ENCODE data around the gene SLC66A1. TPM values are rescaled to one million over a fixed set of nuclear protein-coding genes. Genes with fewer than 3 reads are reported as not detected.
A peak's percentile ranks its signal among the peaks of the same experiment; 100 is the strongest.
"Not testable (repeated sequence)": the region's sequence is repeated elsewhere in the genome, so short reads cannot be mapped to it uniquely, and the experiment has no call there.

The SLC66A1 gene
- total and polyA plus RNA-seq, 9 of the 15 experiments (the other 6 are each of a cell fraction or from before 2014, with no cell fraction given), result 1.2 to 40.8 (median 18.6) TPM

DNA sequence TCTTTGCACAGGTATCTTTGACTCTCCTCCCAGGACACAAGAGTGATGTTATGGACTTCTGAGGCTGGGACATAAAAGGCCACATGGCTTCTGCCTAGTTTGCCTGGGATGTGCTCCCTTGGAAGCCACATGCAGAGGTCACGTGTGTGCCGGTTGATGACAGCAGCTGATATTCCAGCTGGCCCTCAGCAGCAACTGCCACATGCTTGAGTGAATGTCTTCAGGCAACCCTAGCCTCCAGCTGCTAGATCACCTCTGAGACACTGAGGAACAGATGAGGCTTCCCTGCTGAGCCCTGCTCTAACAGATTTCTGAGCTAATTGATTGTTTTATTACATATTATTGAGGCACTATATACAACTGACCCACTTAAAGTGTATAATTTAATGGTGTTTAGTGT lies 11.9 kb upstream of the SLC66A1 start (continued):
- TF ChIP-seq, protein P1, sequence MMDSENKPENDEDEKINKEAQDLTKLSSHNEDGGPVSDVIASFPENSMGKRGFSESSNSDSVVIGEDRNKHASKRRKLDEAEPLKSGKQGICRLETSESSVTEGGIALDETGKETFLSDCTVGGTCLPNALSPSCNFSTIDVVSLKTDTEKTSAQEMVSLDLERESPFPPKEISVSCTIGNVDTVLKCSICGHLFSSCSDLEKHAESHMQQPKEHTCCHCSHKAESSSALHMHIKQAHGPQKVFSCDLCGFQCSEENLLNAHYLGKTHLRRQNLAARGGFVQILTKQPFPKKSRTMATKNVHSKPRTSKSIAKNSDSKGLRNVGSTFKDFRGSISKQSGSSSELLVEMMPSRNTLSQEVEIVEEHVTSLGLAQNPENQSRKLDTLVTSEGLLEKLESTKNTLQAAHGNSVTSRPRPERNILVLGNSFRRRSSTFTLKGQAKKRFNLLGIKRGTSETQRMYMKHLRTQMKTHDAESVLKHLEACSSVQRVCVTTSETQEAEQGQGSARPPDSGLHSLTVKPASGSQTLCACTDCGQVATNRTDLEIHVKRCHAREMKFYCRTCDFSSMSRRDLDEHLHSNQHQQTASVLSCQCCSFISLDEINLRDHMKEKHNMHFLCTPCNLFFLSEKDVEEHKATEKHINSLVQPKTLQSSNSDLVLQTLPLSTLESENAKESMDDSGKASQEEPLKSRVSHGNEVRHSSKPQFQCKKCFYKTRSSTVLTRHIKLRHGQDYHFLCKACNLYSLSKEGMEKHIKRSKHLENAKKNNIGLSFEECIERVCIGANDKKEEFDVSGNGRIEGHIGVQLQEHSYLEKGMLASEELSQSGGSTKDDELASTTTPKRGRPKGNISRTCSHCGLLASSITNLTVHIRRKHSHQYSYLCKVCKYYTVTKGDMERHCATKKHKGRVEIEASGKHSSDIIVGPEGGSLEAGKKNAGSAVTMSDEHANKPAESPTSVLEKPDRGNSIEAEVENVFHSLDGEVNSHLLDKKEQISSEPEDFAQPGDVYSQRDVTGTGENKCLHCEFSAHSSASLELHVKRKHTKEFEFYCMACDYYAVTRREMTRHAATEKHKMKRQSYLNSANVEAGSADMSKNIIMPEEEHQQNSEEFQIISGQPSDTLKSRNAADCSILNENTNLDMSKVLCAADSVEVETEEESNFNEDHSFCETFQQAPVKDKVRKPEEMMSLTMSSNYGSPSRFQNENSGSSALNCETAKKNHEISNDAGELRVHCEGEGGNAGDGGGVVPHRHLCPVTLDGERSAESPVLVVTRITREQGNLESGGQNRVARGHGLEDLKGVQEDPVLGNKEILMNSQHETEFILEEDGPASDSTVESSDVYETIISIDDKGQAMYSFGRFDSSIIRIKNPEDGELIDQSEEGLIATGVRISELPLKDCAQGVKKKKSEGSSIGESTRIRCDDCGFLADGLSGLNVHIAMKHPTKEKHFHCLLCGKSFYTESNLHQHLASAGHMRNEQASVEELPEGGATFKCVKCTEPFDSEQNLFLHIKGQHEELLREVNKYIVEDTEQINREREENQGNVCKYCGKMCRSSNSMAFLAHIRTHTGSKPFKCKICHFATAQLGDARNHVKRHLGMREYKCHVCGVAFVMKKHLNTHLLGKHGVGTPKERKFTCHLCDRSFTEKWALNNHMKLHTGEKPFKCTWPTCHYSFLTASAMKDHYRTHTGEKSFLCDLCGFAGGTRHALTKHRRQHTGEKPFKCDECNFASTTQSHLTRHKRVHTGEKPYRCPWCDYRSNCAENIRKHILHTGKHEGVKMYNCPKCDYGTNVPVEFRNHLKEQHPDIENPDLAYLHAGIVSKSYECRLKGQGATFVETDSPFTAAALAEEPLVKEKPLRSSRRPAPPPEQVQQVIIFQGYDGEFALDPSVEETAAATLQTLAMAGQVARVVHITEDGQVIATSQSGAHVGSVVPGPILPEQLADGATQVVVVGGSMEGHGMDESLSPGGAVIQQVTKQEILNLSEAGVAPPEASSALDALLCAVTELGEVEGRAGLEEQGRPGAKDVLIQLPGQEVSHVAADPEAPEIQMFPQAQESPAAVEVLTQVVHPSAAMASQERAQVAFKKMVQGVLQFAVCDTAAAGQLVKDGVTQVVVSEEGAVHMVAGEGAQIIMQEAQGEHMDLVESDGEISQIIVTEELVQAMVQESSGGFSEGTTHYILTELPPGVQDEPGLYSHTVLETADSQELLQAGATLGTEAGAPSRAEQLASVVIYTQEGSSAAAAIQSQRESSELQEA (IDR thresholded peaks at IDR 0.05; ENCODE audit: low read depth), result no peak
- TF ChIP-seq ATF7 (IDR thresholded peaks at IDR 0.05) (peak; percentile 40; the same call in 1 of the 2 replicates), DACH1 (IDR thresholded peaks at IDR 0.05; ENCODE audit: partially characterized antibody) (peak; percentile 75), ETV1 (tag; conservative IDR thresholded peaks at IDR 0.05; ENCODE audit: low read depth) (no peak), RAD21 (CRISPR knock-in tag; conservative IDR thresholded peaks at IDR 0.05 in 1 of 2, IDR thresholded peaks at IDR 0.05 in 1 of 2) (0 out of 4 replicates have a peak, but pooled peaks of 1 of the 2 experiments have one; percentile 3)
- TF ChIP-seq, protein P2, sequence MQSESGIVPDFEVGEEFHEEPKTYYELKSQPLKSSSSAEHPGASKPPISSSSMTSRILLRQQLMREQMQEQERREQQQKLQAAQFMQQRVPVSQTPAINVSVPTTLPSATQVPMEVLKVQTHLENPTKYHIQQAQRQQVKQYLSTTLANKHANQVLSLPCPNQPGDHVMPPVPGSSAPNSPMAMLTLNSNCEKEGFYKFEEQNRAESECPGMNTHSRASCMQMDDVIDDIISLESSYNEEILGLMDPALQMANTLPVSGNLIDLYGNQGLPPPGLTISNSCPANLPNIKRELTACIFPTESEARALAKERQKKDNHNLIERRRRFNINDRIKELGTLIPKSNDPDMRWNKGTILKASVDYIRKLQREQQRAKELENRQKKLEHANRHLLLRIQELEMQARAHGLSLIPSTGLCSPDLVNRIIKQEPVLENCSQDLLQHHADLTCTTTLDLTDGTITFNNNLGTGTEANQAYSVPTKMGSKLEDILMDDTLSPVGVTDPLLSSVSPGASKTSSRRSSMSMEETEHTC (IDR thresholded peaks at IDR 0.05), result peak; percentile 59; the same call in 1 of the 2 replicates

DNA sequence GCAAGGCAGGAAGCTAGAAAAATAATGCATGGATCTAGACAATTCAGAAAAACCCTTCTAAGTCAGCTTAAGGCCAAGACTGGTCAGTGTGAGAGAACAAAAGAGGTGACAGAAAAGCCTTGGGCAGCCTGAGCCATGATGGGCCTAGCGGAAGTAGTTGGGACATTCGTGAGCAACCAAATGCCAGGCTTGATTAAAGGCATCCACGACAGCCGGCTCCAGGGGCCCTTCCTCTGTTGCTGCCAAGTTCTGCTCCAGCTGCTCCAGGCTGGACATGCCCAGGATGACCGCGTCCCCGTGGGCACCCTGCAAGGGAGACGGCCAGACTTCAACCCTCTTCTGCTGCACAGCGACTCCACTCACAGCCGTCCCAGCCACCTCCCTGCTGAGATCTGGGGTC lies 8.0 kb upstream of the SLC66A1 start:
- H3K9me3 ChIP-seq (replicated peaks; ENCODE audit: control insufficient read depth, insufficient read depth, low read depth, low read length); H3K27ac ChIP-seq (ENCODE audit: extremely low read depth, low read depth, low read length); H3K4me3 ChIP-seq; H3K4me1 ChIP-seq (replicated peaks in 1 of 2; ENCODE audit: control insufficient read depth in 2 of 2, insufficient read depth in 2 of 2, low read length in 2 of 2); H3K9ac ChIP-seq (ENCODE audit: insufficient read depth in 1 of 2, low read depth in 2 of 2, low read length in 2 of 2); DNase-seq (ENCODE audit: extremely low read depth in 1 of 4, low spot score in 3 of 4); in situ Hi-C loops (cut with MboI); H3K4me2 ChIP-seq (ENCODE audit: insufficient read depth, low read length); H3K79me2 ChIP-seq (ENCODE audit: control insufficient read depth, insufficient read depth, low read length); intact Hi-C loops (cut with micrococcal nuclease); BruUV-seq (replicated peaks); H4K20me1 ChIP-seq (replicated peaks; ENCODE audit: control insufficient read depth, insufficient read depth, low read length); H3K27me3 ChIP-seq (ENCODE audit: control insufficient read depth in 2 of 2, insufficient read depth in 2 of 2, low read length in 2 of 2); H3K9me1 ChIP-seq (ENCODE audit: control insufficient read depth, insufficient read depth, low read length); H2AFZ ChIP-seq (ENCODE audit: low read depth, low read length); FAIRE-seq; CTCF ChIA-PET (ENCODE audit: low intra/inter-chr PET ratio); ATAC-seq: not testable (repeated sequence)
- 94% methylated on average over 7 of the region's 10 CpGs for WGBS (ENCODE audit: insufficient coverage, low coverage, missing lambda C conversion rate)
- peaks cover 66% of the 10 kb centered on the region for H3K36me3 ChIP-seq (ENCODE audit: control insufficient read depth, insufficient read depth, low read length)
- POLR2A ChIA-PET, result interaction anchor here (0.6 to 1.5 kb wide), 3 partner anchors 9 to 93 kb away, joined by 3 to 6 read pairs (median 3); no protein-coding TSS in a partner anchor

Measured in K562 (cell line).